ENCODE measurements around the gene TAX1BP3.

DNA sequence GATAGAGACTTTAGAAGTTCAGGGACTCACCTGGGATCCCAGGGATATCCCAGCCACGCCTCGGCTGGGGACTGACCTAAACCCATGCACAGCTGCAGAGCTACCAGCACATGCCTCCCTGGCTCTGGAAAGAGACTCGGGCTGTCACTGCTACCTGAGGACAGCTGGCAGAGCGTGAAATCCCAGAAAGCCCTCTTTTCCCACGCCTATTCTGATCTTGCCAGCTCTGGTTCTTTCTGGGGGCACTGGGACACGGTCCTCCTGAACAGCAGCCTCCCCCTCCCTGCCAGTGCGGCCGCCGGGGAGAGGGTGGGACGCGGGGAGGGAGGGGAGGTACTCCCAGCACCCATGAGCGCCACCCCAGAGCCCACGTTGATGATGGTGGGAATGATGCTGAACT, 16.8 kb upstream of the TAX1BP3 start:
- TF ChIP-seq CTCF (IDR thresholded peaks at IDR 0.05; ENCODE audit: low read depth, low read length) = no peak
- no peak for TF ChIP-seq EZH2phosphoT487 (IDR thresholded peaks at IDR 0.05; ENCODE audit: low read depth)

Measured in OCI-LY3 (cell line).